ENCODE data around the gene MACROD2.

Gene MACROD2

DNA sequence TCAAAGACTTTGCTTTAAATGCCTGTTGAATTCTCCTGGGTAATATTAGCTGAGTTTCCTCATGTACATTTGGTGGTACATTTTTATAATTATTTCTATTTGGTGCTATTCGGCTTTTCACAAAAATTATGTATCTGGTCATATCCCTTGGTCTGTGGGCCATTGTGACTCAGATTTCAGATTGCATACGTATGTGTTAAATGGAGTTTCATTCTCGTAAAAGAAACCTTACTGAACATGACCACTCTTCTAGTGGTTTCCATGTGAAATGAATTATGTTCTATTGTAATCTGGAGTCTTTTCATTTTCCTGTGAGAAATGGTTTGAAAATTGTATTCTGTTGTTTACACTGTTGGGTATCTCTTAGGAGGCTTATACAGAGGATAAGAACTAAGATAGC is 728.3 kb downstream of the MACROD2 start:
- DNase-seq (ENCODE audit: low spot score): no peak
- in situ Hi-C loops (cut with MboI; ENCODE audit: low sequenced_read_pairs, unreplicated experiment): no loop called here
- no peak for TF ChIP-seq CTCF (IDR thresholded peaks at IDR 0.05; ENCODE audit: borderline replicate concordance, control extremely low read depth, extremely low read depth, insufficient read depth, missing control alignments)

DNA sequence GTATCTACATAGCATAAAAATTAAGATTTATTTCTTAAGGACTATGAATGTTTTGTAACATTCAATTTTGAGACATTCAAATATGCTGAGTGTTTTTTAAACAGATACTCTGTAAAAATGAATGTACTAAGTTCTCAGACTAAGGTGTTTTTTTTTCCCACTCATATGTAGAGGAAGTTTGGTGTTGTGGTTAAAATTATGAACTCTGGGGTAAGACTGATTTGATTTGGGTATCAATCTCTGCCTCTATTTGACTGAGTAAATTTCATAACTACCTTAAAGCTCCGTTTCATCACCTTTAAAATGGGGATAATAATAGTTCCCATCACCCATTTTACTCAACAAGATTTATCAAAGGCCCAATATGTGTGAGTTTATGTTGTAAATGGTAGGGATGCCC is 728.7 kb downstream of the MACROD2 start:
- no peak for DNase-seq (ENCODE audit: low spot score)
- no peak for TF ChIP-seq CTCF (IDR thresholded peaks at IDR 0.05; ENCODE audit: borderline replicate concordance, control extremely low read depth, extremely low read depth, insufficient read depth, missing control alignments)
- in situ Hi-C loops (cut with MboI; ENCODE audit: low sequenced_read_pairs, unreplicated experiment): no loop called here

GRCh38 chr20:14724468-14724867 is 729.2 kb downstream of the MACROD2 start:
- DNase-seq (ENCODE audit: low spot score): no peak
- no peak for TF ChIP-seq CTCF (IDR thresholded peaks at IDR 0.05; ENCODE audit: borderline replicate concordance, control extremely low read depth, extremely low read depth, insufficient read depth, missing control alignments)

GRCh38 chr20:14726591-14726990 is 731.3 kb downstream of the MACROD2 start:
- no peak for TF ChIP-seq CTCF (IDR thresholded peaks at IDR 0.05; ENCODE audit: borderline replicate concordance, control extremely low read depth, extremely low read depth, insufficient read depth, missing control alignments)
- in situ Hi-C loops (cut with MboI; ENCODE audit: low sequenced_read_pairs, unreplicated experiment): no loop called here
- no peak for DNase-seq (ENCODE audit: low spot score)

More at GRCh38 chr20:14724468-14724867, 729.2 kb downstream of the MACROD2 start:
- in situ Hi-C loops (cut with MboI; ENCODE audit: low sequenced_read_pairs, unreplicated experiment): no loop called here

DNA sequence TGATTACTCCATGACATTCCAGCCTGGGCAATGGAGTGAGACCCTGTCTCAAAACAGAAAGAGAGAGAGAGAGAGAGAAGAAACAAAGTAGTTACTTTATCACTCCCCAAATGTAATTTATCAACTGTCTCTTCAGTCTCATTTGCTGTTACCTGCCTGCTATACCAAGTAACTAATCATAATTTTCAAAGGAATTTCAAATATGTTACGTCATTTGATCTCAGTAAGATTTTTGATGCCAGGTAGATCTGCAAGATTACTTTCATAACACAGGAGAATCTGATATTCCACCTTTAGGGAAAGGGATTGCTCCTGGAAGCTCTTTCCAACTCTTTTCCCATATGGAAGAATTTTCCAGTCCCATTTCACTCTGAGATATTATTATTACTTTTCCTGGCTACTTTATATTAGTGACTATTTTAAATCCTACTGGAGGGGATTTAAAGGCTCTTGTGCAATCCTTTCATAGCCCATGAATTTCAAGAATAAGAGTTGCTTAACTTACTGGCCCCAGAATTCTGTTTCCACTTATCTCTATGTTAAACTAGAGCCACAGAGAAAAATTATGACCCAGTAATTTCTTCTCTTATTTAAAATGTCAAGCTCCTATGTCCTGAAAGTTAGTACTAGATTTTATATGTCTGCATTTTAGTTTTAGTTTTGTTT is 732.3 kb downstream of the MACROD2 start:
- in situ Hi-C loops (cut with MboI; ENCODE audit: low sequenced_read_pairs, unreplicated experiment): no loop called here
- DNase-seq (ENCODE audit: low spot score): no peak
- no peak for TF ChIP-seq CTCF (IDR thresholded peaks at IDR 0.05; ENCODE audit: borderline replicate concordance, control extremely low read depth, extremely low read depth, insufficient read depth, missing control alignments)

- no peak for TF ChIP-seq CTCF (IDR thresholded peaks at IDR 0.05; ENCODE audit: borderline replicate concordance, control extremely low read depth, extremely low read depth, insufficient read depth, missing control alignments)
- in situ Hi-C loops (cut with MboI; ENCODE audit: low sequenced_read_pairs, unreplicated experiment): no loop called here
- no peak for DNase-seq (ENCODE audit: low spot score)
These were observed 734.1 kb downstream of the MACROD2 start for GRCh38 chr20:14729390-14729789.

Measured in GM13976 (cell line).